HEK293 (cell line): ENCODE measurements around the gene STPG3.

ENCODE experiments used
- GLI4 ChIP-seq: fragments of 450-650 bp; formaldehyde crosslinking; IDR thresholded peaks from 2 replicates; pipeline ENCODE4 v1.5.1; 2016; ENCODE audit warnings: missing biosample characterization, missing genetic modification characterization
- GLIS1 ChIP-seq: fragments of 450-650 bp; formaldehyde crosslinking; IDR thresholded peaks from 2 replicates; pipeline ENCODE4 v1.5.1; 2016; ENCODE audit warnings: missing biosample characterization, missing genetic modification characterization
- HOXC10 ChIP-seq: sonication (generic); formaldehyde crosslinking; IDR thresholded peaks from 2 replicates; pipeline ENCODE4 v1.8.1; 2023; ENCODE audit warnings: mild to moderate bottlenecking, missing genetic modification reagents
- KLF8 ChIP-seq: fragments of 450-650 bp; formaldehyde crosslinking; IDR thresholded peaks from 2 replicates; pipeline ENCODE4 v1.5.1; 2016; ENCODE audit warnings: missing biosample characterization, missing genetic modification characterization
- YY1 ChIP-seq: fragments of 450-650 bp; formaldehyde crosslinking; IDR thresholded peaks from 2 replicates; pipeline ENCODE4 v1.5.1; 2018; ENCODE audit warnings: missing biosample characterization, missing genetic modification characterization
- ZBTB48 ChIP-seq: fragments of 450-650 bp; formaldehyde crosslinking; IDR thresholded peaks from 2 replicates; pipeline ENCODE4 v1.5.1; 2016; ENCODE audit warnings: missing biosample characterization, missing genetic modification characterization
- ZBTB7A ChIP-seq: fragments of 450-650 bp; formaldehyde crosslinking; IDR thresholded peaks from 2 replicates; pipeline ENCODE4 v1.5.1; 2016; ENCODE audit warnings: low read depth, missing biosample characterization, missing genetic modification characterization
- ZFP41 ChIP-seq: fragments of 450-650 bp; formaldehyde crosslinking; IDR thresholded peaks from 2 replicates; pipeline ENCODE4 v1.5.1; 2016; ENCODE audit warnings: missing biosample characterization, missing genetic modification characterization, borderline replicate concordance
- ZNF121 ChIP-seq: fragments of 450-650 bp; formaldehyde crosslinking; IDR thresholded peaks from 2 replicates; pipeline ENCODE4 v1.5.1; 2016; ENCODE audit warnings: missing biosample characterization, missing genetic modification characterization
- ZNF133 ChIP-seq: fragments of 450-650 bp; formaldehyde crosslinking; IDR thresholded peaks from 2 replicates; pipeline ENCODE4 v1.5.1; 2016; ENCODE audit warnings: missing biosample characterization, missing genetic modification characterization
- ZNF184 ChIP-seq: fragments of 450-650 bp; IDR thresholded peaks from 2 replicates; pipeline ENCODE4 v1.5.1; 2018; ENCODE audit warnings: missing biosample characterization, mild to moderate bottlenecking, missing genetic modification characterization
- ZNF211 ChIP-seq: fragments of 450-650 bp; formaldehyde crosslinking; IDR thresholded peaks from 2 replicates; pipeline ENCODE4 v1.5.1; 2016; ENCODE audit warnings: low read depth, missing biosample characterization, missing genetic modification characterization
- ZNF223 ChIP-seq: fragments of 450-650 bp; formaldehyde crosslinking; IDR thresholded peaks from 2 replicates; pipeline ENCODE4 v1.5.1; 2016; ENCODE audit warnings: missing biosample characterization, missing genetic modification characterization
- ZNF24 ChIP-seq: fragments of 450-650 bp; formaldehyde crosslinking; IDR thresholded peaks from 2 replicates; pipeline ENCODE4 v1.5.1; 2016; ENCODE audit warnings: missing biosample characterization, missing genetic modification characterization
- ZNF302 ChIP-seq: fragments of 450-650 bp; formaldehyde crosslinking; IDR thresholded peaks from 2 replicates; pipeline ENCODE4 v1.5.1; 2016; ENCODE audit warnings: missing biosample characterization, missing genetic modification characterization, low read depth
- ZNF311 ChIP-seq: fragments of 450-650 bp; formaldehyde crosslinking; IDR thresholded peaks from 2 replicates; pipeline ENCODE4 v1.5.1; 2017; ENCODE audit warnings: missing biosample characterization, missing genetic modification characterization, borderline replicate concordance
- ZNF366 ChIP-seq: fragments of 450-650 bp; formaldehyde crosslinking; conservative IDR thresholded peaks from 2 replicates; pipeline ENCODE4 v1.5.1; 2016; ENCODE audit warnings: missing biosample characterization, missing genetic modification characterization
- ZNF404 ChIP-seq: fragments of 450-650 bp; formaldehyde crosslinking; IDR thresholded peaks from 2 replicates; pipeline ENCODE4 v1.5.1; 2017; ENCODE audit warnings: missing biosample characterization, missing genetic modification characterization
- ZNF660 ChIP-seq: fragments of 450-650 bp; IDR thresholded peaks from 2 replicates; pipeline ENCODE4 v1.5.1; 2018; ENCODE audit warnings: missing biosample characterization, mild to moderate bottlenecking, missing genetic modification characterization
- ZNF707 ChIP-seq: fragments of 450-650 bp; formaldehyde crosslinking; IDR thresholded peaks from 2 replicates; pipeline ENCODE4 v1.5.1; 2016; ENCODE audit warnings: missing biosample characterization, missing genetic modification characterization
- ZNF792 ChIP-seq: fragments of 450-650 bp; formaldehyde crosslinking; IDR thresholded peaks from 2 replicates; pipeline ENCODE4 v1.5.1; 2016; ENCODE audit warnings: missing biosample characterization, missing genetic modification characterization
- TF ChIP-seq, protein P1 (sequence below): fragments of 450-650 bp; formaldehyde crosslinking; IDR thresholded peaks from 2 replicates; pipeline ENCODE4 v1.5.1; 2016; ENCODE audit warnings: missing biosample characterization, missing genetic modification characterization, borderline replicate concordance
- TF ChIP-seq, protein P2 (sequence below): fragments of 450-650 bp; IDR thresholded peaks from 2 replicates; pipeline ENCODE4 v1.5.1; 2018; ENCODE audit warnings: missing biosample characterization, mild to moderate bottlenecking, missing genetic modification characterization
- TF ChIP-seq, protein P3 (sequence below): fragments of 450-650 bp; formaldehyde crosslinking; IDR thresholded peaks from 2 replicates; pipeline ENCODE4; 2016; ENCODE audit warnings: missing biosample characterization, missing genetic modification characterization
- TF ChIP-seq, protein P4 (sequence below): fragments of 450-650 bp; formaldehyde crosslinking; IDR thresholded peaks from 2 replicates; pipeline ENCODE4 v1.5.1; 2016; ENCODE audit warnings: missing biosample characterization, missing genetic modification characterization
- TF ChIP-seq, protein P5 (sequence below): fragments of 450-650 bp; formaldehyde crosslinking; IDR thresholded peaks from 2 replicates; pipeline ENCODE4 v1.5.1; 2016; ENCODE audit warnings: missing biosample characterization, missing genetic modification characterization
- TF ChIP-seq, protein P6 (sequence below): fragments of 450-650 bp; formaldehyde crosslinking; IDR thresholded peaks from 2 replicates; pipeline ENCODE4 v1.5.1; 2016; ENCODE audit warnings: missing biosample characterization, missing genetic modification characterization

STPG3 gene

DNA sequence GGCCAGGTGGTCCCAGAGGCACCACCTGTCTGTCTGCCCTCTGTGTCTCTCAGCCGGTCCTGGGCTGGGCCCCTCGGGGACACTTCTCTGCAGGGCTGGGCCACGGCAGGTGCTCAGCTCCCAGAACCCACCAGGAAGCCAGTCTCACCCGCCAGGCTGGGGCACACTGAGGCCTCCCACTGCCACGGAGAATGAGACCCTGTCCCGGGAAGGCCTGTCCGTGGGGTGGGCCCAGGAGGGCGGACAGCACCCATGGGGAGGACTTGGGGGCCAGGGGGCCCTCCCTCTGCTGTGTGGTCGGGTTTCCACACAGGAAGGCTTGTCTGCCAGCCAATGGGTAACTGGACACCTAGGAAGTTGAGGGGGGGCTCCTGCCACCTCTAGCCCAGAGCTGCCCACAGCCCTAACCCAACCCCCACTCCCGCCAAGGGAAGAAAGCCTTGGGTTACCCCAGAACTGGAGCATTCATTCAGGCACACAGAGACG, 14.1 kb upstream of the STPG3 start (continued):
- TF ChIP-seq, protein P1, sequence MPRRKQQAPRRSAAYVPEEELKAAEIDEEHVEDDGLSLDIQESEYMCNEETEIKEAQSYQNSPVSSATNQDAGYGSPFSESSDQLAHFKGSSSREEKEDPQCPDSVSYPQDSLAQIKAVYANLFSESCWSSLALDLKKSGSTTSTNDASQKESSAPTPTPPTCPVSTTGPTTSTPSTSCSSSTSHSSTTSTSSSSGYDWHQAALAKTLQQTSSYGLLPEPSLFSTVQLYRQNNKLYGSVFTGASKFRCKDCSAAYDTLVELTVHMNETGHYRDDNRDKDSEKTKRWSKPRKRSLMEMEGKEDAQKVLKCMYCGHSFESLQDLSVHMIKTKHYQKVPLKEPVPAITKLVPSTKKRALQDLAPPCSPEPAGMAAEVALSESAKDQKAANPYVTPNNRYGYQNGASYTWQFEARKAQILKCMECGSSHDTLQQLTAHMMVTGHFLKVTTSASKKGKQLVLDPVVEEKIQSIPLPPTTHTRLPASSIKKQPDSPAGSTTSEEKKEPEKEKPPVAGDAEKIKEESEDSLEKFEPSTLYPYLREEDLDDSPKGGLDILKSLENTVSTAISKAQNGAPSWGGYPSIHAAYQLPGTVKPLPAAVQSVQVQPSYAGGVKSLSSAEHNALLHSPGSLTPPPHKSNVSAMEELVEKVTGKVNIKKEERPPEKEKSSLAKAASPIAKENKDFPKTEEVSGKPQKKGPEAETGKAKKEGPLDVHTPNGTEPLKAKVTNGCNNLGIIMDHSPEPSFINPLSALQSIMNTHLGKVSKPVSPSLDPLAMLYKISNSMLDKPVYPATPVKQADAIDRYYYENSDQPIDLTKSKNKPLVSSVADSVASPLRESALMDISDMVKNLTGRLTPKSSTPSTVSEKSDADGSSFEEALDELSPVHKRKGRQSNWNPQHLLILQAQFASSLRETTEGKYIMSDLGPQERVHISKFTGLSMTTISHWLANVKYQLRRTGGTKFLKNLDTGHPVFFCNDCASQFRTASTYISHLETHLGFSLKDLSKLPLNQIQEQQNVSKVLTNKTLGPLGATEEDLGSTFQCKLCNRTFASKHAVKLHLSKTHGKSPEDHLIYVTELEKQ: no peak
- TF ChIP-seq, protein P2, sequence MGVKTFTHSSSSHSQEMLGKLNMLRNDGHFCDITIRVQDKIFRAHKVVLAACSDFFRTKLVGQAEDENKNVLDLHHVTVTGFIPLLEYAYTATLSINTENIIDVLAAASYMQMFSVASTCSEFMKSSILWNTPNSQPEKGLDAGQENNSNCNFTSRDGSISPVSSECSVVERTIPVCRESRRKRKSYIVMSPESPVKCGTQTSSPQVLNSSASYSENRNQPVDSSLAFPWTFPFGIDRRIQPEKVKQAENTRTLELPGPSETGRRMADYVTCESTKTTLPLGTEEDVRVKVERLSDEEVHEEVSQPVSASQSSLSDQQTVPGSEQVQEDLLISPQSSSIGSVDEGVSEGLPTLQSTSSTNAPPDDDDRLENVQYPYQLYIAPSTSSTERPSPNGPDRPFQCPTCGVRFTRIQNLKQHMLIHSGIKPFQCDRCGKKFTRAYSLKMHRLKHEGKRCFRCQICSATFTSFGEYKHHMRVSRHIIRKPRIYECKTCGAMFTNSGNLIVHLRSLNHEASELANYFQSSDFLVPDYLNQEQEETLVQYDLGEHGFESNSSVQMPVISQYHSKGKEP (tag by site-specific recombination): no peak
- TF ChIP-seq, protein P3, sequence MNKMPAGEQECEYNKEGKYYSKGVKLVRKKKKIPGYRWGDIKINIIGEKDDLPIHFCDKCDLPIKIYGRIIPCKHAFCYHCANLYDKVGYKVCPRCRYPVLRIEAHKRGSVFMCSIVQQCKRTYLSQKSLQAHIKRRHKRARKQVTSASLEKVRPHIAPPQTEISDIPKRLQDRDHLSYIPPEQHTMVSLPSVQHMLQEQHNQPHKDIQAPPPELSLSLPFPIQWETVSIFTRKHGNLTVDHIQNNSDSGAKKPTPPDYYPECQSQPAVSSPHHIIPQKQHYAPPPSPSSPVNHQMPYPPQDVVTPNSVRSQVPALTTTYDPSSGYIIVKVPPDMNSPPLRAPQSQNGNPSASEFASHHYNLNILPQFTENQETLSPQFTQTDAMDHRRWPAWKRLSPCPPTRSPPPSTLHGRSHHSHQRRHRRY (tag by site-specific recombination): 0 out of 2 replicates have a peak, but pooled peaks have one; percentile 4
- no peak for TF ChIP-seq ZNF184 (tag by site-specific recombination)
- no peak for TF ChIP-seq HOXC10 (CRISPR knock-in tag)
- TF ChIP-seq YY1 (tag by site-specific recombination): no peak
- no peak for TF ChIP-seq ZNF792
- TF ChIP-seq ZBTB48: 0 out of 2 replicates have a peak, but pooled peaks have one; percentile 1
- TF ChIP-seq ZNF133 (tag by site-specific recombination): no peak
- no peak for TF ChIP-seq ZNF707 (tag by site-specific recombination)
- no peak for TF ChIP-seq ZNF121
- TF ChIP-seq, protein P4, sequence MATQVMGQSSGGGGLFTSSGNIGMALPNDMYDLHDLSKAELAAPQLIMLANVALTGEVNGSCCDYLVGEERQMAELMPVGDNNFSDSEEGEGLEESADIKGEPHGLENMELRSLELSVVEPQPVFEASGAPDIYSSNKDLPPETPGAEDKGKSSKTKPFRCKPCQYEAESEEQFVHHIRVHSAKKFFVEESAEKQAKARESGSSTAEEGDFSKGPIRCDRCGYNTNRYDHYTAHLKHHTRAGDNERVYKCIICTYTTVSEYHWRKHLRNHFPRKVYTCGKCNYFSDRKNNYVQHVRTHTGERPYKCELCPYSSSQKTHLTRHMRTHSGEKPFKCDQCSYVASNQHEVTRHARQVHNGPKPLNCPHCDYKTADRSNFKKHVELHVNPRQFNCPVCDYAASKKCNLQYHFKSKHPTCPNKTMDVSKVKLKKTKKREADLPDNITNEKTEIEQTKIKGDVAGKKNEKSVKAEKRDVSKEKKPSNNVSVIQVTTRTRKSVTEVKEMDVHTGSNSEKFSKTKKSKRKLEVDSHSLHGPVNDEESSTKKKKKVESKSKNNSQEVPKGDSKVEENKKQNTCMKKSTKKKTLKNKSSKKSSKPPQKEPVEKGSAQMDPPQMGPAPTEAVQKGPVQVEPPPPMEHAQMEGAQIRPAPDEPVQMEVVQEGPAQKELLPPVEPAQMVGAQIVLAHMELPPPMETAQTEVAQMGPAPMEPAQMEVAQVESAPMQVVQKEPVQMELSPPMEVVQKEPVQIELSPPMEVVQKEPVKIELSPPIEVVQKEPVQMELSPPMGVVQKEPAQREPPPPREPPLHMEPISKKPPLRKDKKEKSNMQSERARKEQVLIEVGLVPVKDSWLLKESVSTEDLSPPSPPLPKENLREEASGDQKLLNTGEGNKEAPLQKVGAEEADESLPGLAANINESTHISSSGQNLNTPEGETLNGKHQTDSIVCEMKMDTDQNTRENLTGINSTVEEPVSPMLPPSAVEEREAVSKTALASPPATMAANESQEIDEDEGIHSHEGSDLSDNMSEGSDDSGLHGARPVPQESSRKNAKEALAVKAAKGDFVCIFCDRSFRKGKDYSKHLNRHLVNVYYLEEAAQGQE (tag by site-specific recombination): no peak
- TF ChIP-seq ZBTB7A (tag by site-specific recombination): no peak
- TF ChIP-seq ZFP41 (tag by site-specific recombination): no peak
- TF ChIP-seq ZNF404 (tag by site-specific recombination): no peak
- TF ChIP-seq ZNF24: no peak
- no peak for TF ChIP-seq ZNF223
- TF ChIP-seq GLI4: peak; percentile 10; the same call in 1 of the 2 replicates
- no peak for TF ChIP-seq ZNF211 (tag by site-specific recombination)
- TF ChIP-seq ZNF302 (tag by site-specific recombination): no peak
- TF ChIP-seq ZNF311 (tag by site-specific recombination): no peak
- peak; percentile 97 for TF ChIP-seq GLIS1
- TF ChIP-seq ZNF366 (tag by site-specific recombination): no peak
- TF ChIP-seq ZNF660 (tag by site-specific recombination): no peak
- TF ChIP-seq, protein P5, sequence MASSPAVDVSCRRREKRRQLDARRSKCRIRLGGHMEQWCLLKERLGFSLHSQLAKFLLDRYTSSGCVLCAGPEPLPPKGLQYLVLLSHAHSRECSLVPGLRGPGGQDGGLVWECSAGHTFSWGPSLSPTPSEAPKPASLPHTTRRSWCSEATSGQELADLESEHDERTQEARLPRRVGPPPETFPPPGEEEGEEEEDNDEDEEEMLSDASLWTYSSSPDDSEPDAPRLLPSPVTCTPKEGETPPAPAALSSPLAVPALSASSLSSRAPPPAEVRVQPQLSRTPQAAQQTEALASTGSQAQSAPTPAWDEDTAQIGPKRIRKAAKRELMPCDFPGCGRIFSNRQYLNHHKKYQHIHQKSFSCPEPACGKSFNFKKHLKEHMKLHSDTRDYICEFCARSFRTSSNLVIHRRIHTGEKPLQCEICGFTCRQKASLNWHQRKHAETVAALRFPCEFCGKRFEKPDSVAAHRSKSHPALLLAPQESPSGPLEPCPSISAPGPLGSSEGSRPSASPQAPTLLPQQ (tag by site-specific recombination): no peak
- TF ChIP-seq KLF8 (tag by site-specific recombination): no peak
- TF ChIP-seq, protein P6, sequence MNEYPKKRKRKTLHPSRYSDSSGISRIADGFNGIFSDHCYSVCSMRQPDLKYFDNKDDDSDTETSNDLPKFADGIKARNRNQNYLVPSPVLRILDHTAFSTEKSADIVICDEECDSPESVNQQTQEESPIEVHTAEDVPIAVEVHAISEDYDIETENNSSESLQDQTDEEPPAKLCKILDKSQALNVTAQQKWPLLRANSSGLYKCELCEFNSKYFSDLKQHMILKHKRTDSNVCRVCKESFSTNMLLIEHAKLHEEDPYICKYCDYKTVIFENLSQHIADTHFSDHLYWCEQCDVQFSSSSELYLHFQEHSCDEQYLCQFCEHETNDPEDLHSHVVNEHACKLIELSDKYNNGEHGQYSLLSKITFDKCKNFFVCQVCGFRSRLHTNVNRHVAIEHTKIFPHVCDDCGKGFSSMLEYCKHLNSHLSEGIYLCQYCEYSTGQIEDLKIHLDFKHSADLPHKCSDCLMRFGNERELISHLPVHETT: no peak
